Measurements from ENCODE around the gene PQBP1.

The PQBP1 gene

DNA sequence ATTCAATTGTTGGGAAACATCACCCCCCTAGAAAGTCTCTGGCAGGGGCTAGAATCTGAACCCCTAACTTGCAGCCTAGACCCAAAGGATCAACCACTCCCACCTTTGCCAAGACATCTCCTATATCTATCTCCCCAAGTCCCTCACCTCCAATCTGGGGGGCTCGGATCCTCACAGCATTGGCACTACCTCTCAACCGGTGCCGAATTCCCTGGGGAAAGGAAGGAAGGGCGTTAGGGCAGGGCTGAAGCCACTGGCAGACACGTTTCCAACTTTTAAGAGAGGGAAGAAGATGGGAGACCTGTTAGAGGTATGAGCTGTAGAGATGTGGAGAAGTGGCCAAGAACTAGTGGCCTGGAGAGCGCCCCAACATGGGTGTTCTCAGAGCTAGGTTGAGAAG lies 2.8 kb upstream of the PQBP1 start:
- DNase-seq (ENCODE audit: low read depth), result no peak
- TF ChIP-seq CTCF (IDR thresholded peaks at IDR 0.05; ENCODE audit: insufficient read depth, low read depth, low read length, missing control alignments), result no peak
- H3K4me3 ChIP-seq (ENCODE audit: low read length), result no peak overlapping the region

- no peak for DNase-seq (ENCODE audit: low read depth)
Observed at GRCh38 chrX:48896611-48897011, 1.1 kb upstream of the PQBP1 start.

GRCh38 chrX:48897157-48897624 lies 539 bp upstream of the PQBP1 start:
- H3K4me3 ChIP-seq (ENCODE audit: low read length), result peak overlapping the region; percentile 68
- DNase-seq (ENCODE audit: low read depth), result peak; percentile 76

More at GRCh38 chrX:48896611-48897011, 1.1 kb upstream of the PQBP1 start:
- peak overlapping the region; percentile 68 for H3K4me3 ChIP-seq (ENCODE audit: low read length)
- TF ChIP-seq CTCF (IDR thresholded peaks at IDR 0.05; ENCODE audit: insufficient read depth, low read depth, low read length, missing control alignments), result no peak

GRCh38 chrX:48899078-48899410 lies 1.3 kb downstream of the PQBP1 start:
- no peak for DNase-seq (ENCODE audit: low read depth)
- TF ChIP-seq CTCF (IDR thresholded peaks at IDR 0.05; ENCODE audit: insufficient read depth, low read depth, low read length, missing control alignments), result no peak
- no peak overlapping the region for H3K4me3 ChIP-seq (ENCODE audit: low read length)

More at GRCh38 chrX:48897157-48897624, 539 bp upstream of the PQBP1 start:
- TF ChIP-seq CTCF (IDR thresholded peaks at IDR 0.05; ENCODE audit: insufficient read depth, low read depth, low read length, missing control alignments), result no peak

DNA sequence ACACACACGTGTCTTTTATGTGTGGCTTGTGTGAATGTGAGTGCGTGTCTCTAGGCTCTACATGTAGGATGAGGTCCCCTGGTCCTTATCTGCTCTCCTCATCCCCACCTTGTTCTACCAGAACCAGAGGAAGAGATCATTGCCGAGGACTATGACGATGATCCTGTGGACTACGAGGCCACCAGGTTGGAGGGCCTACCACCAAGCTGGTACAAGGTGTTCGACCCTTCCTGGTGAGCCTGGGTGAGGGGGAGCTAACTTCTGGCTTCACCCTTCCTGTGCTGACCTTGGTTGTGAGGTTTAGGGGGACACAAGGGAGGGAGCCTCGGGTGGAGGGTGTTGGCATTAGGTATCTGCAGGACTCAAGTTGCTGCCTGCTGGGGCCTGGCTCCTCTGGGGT lies 3.3 kb downstream of the PQBP1 start:
- no peak for DNase-seq (ENCODE audit: low read depth)
- no peak overlapping the region for H3K4me3 ChIP-seq (ENCODE audit: low read length)
- TF ChIP-seq CTCF (IDR thresholded peaks at IDR 0.05; ENCODE audit: insufficient read depth, low read depth, low read length, missing control alignments), result no peak

GRCh38 chrX:48902135-48902534 lies 4.4 kb downstream of the PQBP1 start:
- no peak for DNase-seq (ENCODE audit: low read depth)
- H3K4me3 ChIP-seq (ENCODE audit: low read length), result no peak overlapping the region
- no peak for TF ChIP-seq CTCF (IDR thresholded peaks at IDR 0.05; ENCODE audit: insufficient read depth, low read depth, low read length, missing control alignments)

DNA sequence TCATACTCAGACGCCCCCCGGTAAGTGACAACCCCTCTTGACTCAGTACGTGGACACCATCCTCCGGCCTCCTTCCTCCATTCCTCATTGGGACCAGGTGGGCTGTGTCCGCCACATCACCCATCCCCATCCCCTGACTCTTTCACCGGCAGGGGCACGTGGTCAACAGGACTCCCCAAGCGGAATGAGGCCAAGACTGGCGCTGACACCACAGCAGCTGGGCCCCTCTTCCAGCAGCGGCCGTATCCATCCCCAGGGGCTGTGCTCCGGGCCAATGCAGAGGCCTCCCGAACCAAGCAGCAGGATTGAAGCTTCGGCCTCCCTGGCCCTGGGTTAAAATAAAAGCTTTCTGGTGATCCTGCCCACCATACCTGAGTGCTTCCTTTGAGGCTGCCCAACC lies 5.0 kb downstream of the PQBP1 start:
- no peak overlapping the region for H3K4me3 ChIP-seq (ENCODE audit: low read length)
- no peak for TF ChIP-seq CTCF (IDR thresholded peaks at IDR 0.05; ENCODE audit: insufficient read depth, low read depth, low read length, missing control alignments)
- no peak for DNase-seq (ENCODE audit: low read depth)

All from epithelial cell of esophagus (primary cell).